ENCODE data around the gene ZNF19. TPM values are rescaled to one million over a fixed set of nuclear protein-coding genes. Genes with fewer than 3 reads are reported as not detected.

ZNF19 gene
- total and polyA plus RNA-seq, 4 donors = 1.9 to 16.1 (median 8.8) TPM

GRCh38 chr16:71484006-71484893 is 4.9 kb downstream of the ZNF19 start:
- H3K27me3 ChIP-seq (ENCODE audit: control insufficient read depth in 3 of 3, insufficient read depth in 3 of 3, low read length in 2 of 3) = no peaks in the 10 kb centered on the region
- H3K4me3 ChIP-seq = peak overlapping the region; percentile 76
- no peak for TF ChIP-seq CTCF (IDR thresholded peaks at IDR 0.05; ENCODE audit: control extremely low read depth, extremely low read depth)
- ATAC-seq (ENCODE audit: insufficient read depth, low FRiP score) (peak; percentile 94), DNase-seq (peak; percentile 91 to 96 (median 94))
- 0% methylated on average over 43 to 44 of the region's 44 CpGs for WGBS, 2 donors
- H3K27ac ChIP-seq (ENCODE audit: low read depth in 1 of 2, low read length in 1 of 2) = peak overlapping the region; percentile 95 to 98
- peak overlapping the region; percentile 90 to 95 for H3K9ac ChIP-seq (ENCODE audit: insufficient read depth in 1 of 2, low read length in 2 of 2)
- H3K36me3 ChIP-seq (ENCODE audit: control insufficient read depth in 4 of 4, insufficient read depth in 4 of 4, low read length in 4 of 4) = peaks cover 0 to 2% (median 0%) of the 10 kb centered on the region in 4 donors
- peaks cover 0 to 5% (median 3%) of the 10 kb centered on the region in 5 donors for H3K4me1 ChIP-seq (ENCODE audit: control insufficient read depth in 5 of 5, insufficient read depth in 5 of 5, low read length in 5 of 5)
- no peaks in the 10 kb centered on the region for H3K9me3 ChIP-seq (ENCODE audit: control insufficient read depth in 4 of 4, insufficient read depth in 3 of 4, low read length in 3 of 4)

GRCh38 chr16:71482569-71482968 is 6.6 kb downstream of the ZNF19 start:
- no peak for TF ChIP-seq CTCF (IDR thresholded peaks at IDR 0.05; ENCODE audit: control extremely low read depth, extremely low read depth)
- Histone ChIP-seq H3K36me3 (ENCODE audit: control insufficient read depth in 4 of 4, insufficient read depth in 4 of 4, low read length in 4 of 4) (peaks cover 0 to 7% (median 2%) of the 10 kb centered on the region in 4 donors), H3K4me3 (no peak overlapping the region), H3K27me3 (ENCODE audit: control insufficient read depth in 3 of 3, insufficient read depth in 3 of 3, low read length in 2 of 3) (no peaks in the 10 kb centered on the region), H3K27ac (ENCODE audit: low read depth in 1 of 2, low read length in 1 of 2) (no peak overlapping the region), H3K9ac (ENCODE audit: insufficient read depth in 1 of 2, low read length in 2 of 2) (no peak overlapping the region), H3K4me1 (ENCODE audit: control insufficient read depth in 5 of 5, insufficient read depth in 5 of 5, low read length in 5 of 5) (peaks cover 0 to 5% (median 3%) of the 10 kb centered on the region in 5 donors), H3K9me3 (ENCODE audit: control insufficient read depth in 4 of 4, insufficient read depth in 3 of 4, low read length in 3 of 4) (no peaks in the 10 kb centered on the region)
- DNase-seq = no peak
- WGBS, 2 donors = 91 to 94% methylated on average over 5 of the region's 5 CpGs
- ATAC-seq (ENCODE audit: insufficient read depth, low FRiP score) = no peak

GRCh38 chr16:71480956-71481355 is 8.2 kb downstream of the ZNF19 start:
- ATAC-seq (ENCODE audit: insufficient read depth, low FRiP score) (no peak), DNase-seq (no peak)
- peaks cover 0 to 13% (median 6%) of the 10 kb centered on the region in 4 donors for H3K36me3 ChIP-seq (ENCODE audit: control insufficient read depth in 4 of 4, insufficient read depth in 4 of 4, low read length in 4 of 4)
- no peaks in the 10 kb centered on the region for H3K27me3 ChIP-seq (ENCODE audit: control insufficient read depth in 3 of 3, insufficient read depth in 3 of 3, low read length in 2 of 3)
- no peak overlapping the region for H3K9ac ChIP-seq (ENCODE audit: insufficient read depth in 1 of 2, low read length in 2 of 2)
- no peak overlapping the region for H3K4me3 ChIP-seq
- WGBS, 2 donors = 94 to 96% methylated on average over 2 of the region's 2 CpGs
- H3K4me1 ChIP-seq (ENCODE audit: control insufficient read depth in 5 of 5, insufficient read depth in 5 of 5, low read length in 5 of 5) = peaks cover 0 to 5% (median 3%) of the 10 kb centered on the region in 5 donors
- no peak for TF ChIP-seq CTCF (IDR thresholded peaks at IDR 0.05; ENCODE audit: control extremely low read depth, extremely low read depth)
- H3K27ac ChIP-seq (ENCODE audit: low read depth in 1 of 2, low read length in 1 of 2) = no peak overlapping the region
- no peaks in the 10 kb centered on the region for H3K9me3 ChIP-seq (ENCODE audit: control insufficient read depth in 4 of 4, insufficient read depth in 3 of 4, low read length in 3 of 4)
